Stimulated activated CD8-positive, alpha-beta memory T cell treated with anti-CD3 and anti-CD28 coated beads, Interleukin-12 subunit alpha, Interleukin-12 subunit beta, amount 100 ng/mL, for 4 hours (primary cell): ENCODE results near the gene HOXD8.

Experiments used
- DNase-seq: peaks from one replicate; pipeline ENCODE4 v3.0.0-alpha.2; 2020; ENCODE audit warnings: low read depth

Gene HOXD8

GRCh38 chr2:176160251-176160985, 30.9 kb downstream of the HOXD8 start:
- DNase-seq: no peak

GRCh38 chr2:176160986-176161824, 31.7 kb downstream of the HOXD8 start:
- DNase-seq: no peak

GRCh38 chr2:176161825-176162626, 32.5 kb downstream of the HOXD8 start:
- no peak for DNase-seq

GRCh38 chr2:176162911-176163671, 33.6 kb downstream of the HOXD8 start:
- DNase-seq: no peak

GRCh38 chr2:176163672-176164056, 34.2 kb downstream of the HOXD8 start:
- DNase-seq: no peak

GRCh38 chr2:176164201-176164600, 34.7 kb downstream of the HOXD8 start:
- DNase-seq: no peak

GRCh38 chr2:176164611-176165369, 35.3 kb downstream of the HOXD8 start:
- no peak for DNase-seq

- no peak for DNase-seq
Measured at GRCh38 chr2:176165370-176166050, 36.0 kb downstream of the HOXD8 start.

GRCh38 chr2:176166272-176166671, 36.8 kb downstream of the HOXD8 start:
- no peak for DNase-seq

GRCh38 chr2:176167398-176167797, 37.9 kb downstream of the HOXD8 start:
- DNase-seq: no peak

GRCh38 chr2:176169181-176169580, 39.7 kb downstream of the HOXD8 start:
- no peak for DNase-seq

- no peak for DNase-seq
Measured at GRCh38 chr2:176169711-176170110, 40.2 kb downstream of the HOXD8 start.

GRCh38 chr2:176170602-176171305, 41.2 kb downstream of the HOXD8 start:
- no peak for DNase-seq

GRCh38 chr2:176171351-176172006, 42.0 kb downstream of the HOXD8 start:
- DNase-seq: no peak

- DNase-seq: no peak
Measured at GRCh38 chr2:176172007-176172894, 42.7 kb downstream of the HOXD8 start.

GRCh38 chr2:176172895-176173566, 43.5 kb downstream of the HOXD8 start:
- DNase-seq: no peak

GRCh38 chr2:176173567-176174381, 44.3 kb downstream of the HOXD8 start:
- DNase-seq: no peak
